HG03565 (cell line): ENCODE results near the gene KIAA0825.

Source experiments
- ATAC-seq: cut with Tn5 transposase; IDR thresholded peaks from one replicate; pipeline ENCODE4 v1.9.1; 2021; ENCODE audit warnings: mild to moderate bottlenecking, moderate library complexity; ENCODE audit not compliant: unreplicated experiment

KIAA0825 gene

DNA sequence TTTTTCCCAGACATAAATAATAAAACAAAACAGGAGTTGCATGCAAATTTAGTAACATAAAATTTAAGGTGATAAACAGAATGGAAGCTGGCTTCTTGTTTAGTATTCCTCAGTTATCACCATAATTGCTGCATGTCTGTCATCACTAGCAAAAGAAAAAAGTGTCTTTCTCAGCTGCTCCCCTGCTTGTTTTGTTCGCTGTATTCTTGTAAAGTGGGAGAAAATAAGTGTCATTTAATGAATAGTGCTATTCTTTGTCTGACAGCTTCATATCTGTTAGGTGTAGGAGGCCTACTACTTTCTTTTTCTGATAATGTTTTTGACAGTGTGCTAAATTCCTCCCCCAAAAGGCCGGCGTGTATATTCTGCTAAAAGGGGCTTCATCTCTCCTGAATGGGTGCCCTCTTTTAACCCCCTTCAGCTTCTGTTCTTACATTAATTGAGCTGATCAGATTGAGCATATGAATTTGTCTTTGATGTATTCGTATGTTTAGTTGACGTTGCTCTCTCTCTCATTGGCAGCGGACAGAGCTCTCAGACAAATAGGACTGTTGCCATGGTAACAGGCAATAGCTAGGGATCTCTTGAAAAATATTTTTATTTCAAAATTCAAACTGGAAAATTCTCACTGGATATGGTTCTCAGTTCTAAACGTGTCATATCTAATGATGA, 303.8 kb downstream of the KIAA0825 start:
- no peak for ATAC-seq

- no peak for ATAC-seq
These were observed 304.7 kb downstream of the KIAA0825 start for GRCh38 chr5:94313696-94314095.

DNA sequence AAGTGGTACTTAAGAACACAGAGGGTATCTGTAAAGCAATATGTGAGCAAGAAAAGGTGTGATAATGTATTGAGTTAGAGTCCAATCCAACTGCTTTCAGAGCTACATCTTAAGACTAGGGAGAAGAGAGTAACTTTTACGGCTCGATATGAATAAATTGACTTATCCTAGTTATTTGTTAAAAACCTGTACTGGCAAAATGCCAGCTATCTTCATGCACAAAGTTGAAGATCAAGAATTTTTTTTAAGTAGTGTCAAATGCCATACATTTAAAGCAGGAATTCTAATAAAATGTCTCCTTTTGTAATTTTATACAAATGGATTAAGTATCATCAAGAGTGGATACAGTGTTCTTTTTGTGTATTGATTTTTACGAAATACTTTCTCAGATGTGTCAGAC, 305.2 kb downstream of the KIAA0825 start:
- ATAC-seq, result no peak

- no peak for ATAC-seq
These were observed 306.1 kb downstream of the KIAA0825 start for GRCh38 chr5:94312298-94312697.

DNA sequence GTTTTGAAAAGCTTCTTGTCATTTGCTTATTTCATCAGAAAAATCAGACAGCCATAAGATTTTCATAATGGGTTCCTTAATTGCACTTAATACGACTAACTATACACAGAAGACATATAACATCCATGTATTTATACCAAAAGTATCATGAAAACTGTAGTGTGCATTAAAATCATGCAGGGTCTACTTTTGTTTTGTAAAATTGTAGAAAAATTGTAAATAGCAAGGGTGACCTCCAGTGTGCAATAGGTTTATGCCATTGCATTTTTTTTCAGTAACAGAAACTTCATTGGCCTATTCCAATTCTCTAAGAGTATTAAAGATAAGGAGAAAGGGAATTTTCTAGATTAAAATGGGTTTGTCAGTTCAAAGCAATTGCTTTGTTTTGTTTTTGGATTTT, 307.6 kb downstream of the KIAA0825 start:
- ATAC-seq, result no peak

GRCh38 chr5:94309141-94309540, 309.3 kb downstream of the KIAA0825 start:
- ATAC-seq, result no peak

GRCh38 chr5:94308442-94308841, 310.0 kb downstream of the KIAA0825 start:
- no peak for ATAC-seq

- ATAC-seq, result no peak
These were observed 314.3 kb downstream of the KIAA0825 start for GRCh38 chr5:94304146-94304545.

- ATAC-seq, result no peak
These were observed 329.5 kb downstream of the KIAA0825 start for GRCh38 chr5:94288937-94289336.

DNA sequence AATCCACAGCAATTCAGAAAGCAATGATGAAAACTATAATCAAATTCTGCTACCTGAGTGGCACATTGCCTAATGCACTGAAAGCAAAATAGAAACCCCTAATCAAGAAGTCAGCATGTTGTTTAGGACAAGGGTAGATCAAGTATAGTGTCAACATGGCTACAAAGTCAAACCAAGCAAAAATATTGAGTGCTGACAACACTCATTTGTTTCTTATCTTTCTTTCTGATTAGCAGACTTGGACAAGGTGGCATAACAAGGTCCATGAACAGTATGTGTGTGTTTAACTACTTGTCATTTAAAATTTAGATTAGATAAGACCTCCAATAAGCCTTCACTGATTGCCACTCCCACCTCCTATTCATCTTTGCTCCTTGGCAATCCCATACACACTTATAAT, 332.4 kb downstream of the KIAA0825 start:
- no peak for ATAC-seq

DNA sequence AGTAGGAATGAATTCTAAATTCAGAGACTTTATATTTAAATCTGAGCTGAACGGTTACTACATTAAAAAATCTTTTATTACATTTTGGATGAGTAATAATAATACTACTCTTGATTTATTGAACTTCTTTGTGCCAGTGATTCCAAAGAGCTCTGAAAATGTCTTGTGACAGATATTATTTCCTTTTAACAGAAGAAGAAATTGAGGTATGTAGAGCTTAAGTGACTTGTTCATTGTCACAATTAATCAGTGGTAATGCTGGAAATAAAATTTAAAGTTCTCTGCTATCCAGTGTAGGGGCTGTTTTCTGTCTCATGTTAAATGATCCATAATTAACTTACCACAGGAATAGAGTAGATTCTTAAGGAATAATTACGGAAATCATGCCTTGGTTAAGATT, 335.3 kb downstream of the KIAA0825 start:
- no peak for ATAC-seq

- no peak for ATAC-seq
These were observed 337.1 kb downstream of the KIAA0825 start for GRCh38 chr5:94281236-94281801.

DNA sequence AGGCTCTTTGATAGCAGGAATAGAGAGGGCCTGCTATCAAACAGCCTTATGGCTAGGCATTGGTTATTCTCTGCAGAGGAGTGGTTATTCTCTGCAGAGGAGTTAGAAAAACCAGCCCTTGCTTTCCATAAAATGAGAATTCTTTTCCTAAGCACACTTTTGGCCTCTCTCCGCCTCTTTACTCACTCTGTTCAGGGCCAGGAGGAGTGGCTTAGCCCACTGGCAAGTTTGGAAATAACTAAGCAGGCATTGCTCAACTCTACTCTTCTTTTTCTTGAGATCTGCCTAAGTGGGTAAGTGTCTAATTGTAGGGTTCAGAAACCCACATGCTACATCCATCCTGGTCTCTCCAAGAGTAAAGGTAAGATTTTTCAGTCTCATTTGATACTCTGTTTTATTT, 341.7 kb downstream of the KIAA0825 start:
- no peak for ATAC-seq

GRCh38 chr5:94276048-94276447, 342.4 kb downstream of the KIAA0825 start:
- ATAC-seq, result no peak

GRCh38 chr5:94274707-94275106, 343.7 kb downstream of the KIAA0825 start:
- ATAC-seq, result no peak

GRCh38 chr5:94268226-94268625, 350.2 kb downstream of the KIAA0825 start:
- no peak for ATAC-seq

DNA sequence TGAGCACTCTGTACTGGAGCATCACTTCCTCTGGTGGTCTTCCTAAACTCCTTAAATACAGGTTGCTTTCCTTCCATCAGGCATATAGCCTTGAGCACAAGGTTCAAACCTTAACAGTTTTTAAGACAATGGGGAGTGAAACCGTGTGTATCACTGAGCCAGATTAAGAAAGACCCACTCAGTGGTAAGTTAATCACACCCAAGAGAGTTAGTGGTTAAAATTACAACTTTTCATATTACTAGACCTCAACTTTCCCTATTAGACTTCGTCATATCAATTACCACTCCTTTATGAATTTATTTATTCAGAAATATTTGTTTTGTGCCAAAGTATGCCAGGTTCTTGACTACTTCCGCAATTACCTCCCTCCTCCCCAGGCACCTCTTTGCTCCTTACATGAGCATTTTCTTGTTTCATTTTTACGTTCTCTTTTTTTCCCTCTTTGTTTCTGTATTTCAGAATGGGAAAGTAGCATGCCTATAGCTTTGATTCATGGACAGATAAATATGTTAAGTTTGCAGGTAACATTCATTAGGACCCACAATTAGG, 351.0 kb downstream of the KIAA0825 start:
- no peak for ATAC-seq

- ATAC-seq, result no peak
These were observed 352.2 kb downstream of the KIAA0825 start for GRCh38 chr5:94266170-94266569.

- peak; percentile 66 for ATAC-seq
These were observed 355.3 kb downstream of the KIAA0825 start for GRCh38 chr5:94263068-94263467.

- no peak for ATAC-seq
These were observed 358.3 kb downstream of the KIAA0825 start for GRCh38 chr5:94260096-94260495.

- ATAC-seq, result no peak
These were observed 364.2 kb downstream of the KIAA0825 start for GRCh38 chr5:94254214-94254613.

DNA sequence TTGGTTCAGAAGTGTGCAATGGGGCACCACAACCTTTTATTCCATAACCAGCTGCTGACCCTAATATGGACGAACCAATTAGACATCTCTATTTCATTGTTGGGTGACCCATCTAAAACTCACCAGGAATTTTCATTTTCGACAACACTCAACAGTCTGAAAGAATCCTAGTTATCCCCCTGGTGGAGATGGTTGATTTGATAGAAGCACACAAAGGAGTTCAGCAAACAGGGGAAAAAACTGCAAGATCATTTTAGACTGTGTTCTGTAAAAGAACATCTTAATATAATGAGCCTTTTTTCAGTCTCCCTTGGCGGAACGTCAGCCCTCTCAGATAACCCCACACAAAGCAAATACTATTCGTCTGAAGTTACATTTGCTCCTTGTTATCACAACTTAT, 367.4 kb downstream of the KIAA0825 start:
- ATAC-seq, result no peak

DNA sequence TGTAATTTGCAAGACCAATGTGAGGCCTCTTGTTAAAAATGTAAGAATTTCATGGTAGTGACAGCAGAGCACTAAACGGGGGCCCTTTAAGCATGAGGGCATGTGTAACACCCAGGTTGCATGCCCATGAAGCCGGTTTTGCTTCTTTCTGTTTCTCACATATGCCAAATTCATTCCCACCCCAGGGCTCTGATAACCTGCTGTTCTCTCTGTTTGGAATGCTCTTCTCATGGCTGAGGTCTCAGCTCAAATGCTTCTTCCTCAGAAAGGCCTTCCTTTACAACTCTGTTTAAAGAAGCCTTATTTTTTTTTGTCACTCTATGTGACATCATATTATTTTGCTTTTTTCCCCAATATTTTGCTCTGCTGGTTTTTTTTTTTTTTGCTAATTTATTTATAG, 369.0 kb downstream of the KIAA0825 start:
- no peak for ATAC-seq
